Activated CD4-positive, alpha-beta T cell treated with anti-CD3 and anti-CD28 coated beads for 36 hours (primary cell): Measurements from ENCODE around the gene TAB2. TPM values are rescaled to one million over a fixed set of nuclear protein-coding genes. Genes with fewer than 3 reads are reported as not detected.

ENCODE experiments used
- ATAC-seq: fragments of 200-7000 bp; cut with Tn5 transposase; one replicate; pipeline ENCODE4 v1.10.0; 2021; ENCODE audit warnings: mild to moderate bottlenecking, moderate library complexity
- CTCF ChIA-PET: fragments of 350-600 bp; sonication (Branson Sonifier 250); formaldehyde crosslinking; loops from one replicate; lab custom pipeline; 2021; ENCODE audit warnings: antibody characterized with exemption; lab: Charles Lee
- POLR2A ChIA-PET: fragments of 350-600 bp; sonication (Branson Sonifier 250); formaldehyde crosslinking; loops from one replicate; lab custom pipeline; 2021; ENCODE audit warnings: antibody characterized with exemption, inconsistent platforms; lab: Charles Lee
- DNase-seq: peaks from one replicate; pipeline ENCODE4 v3.0.0-alpha.2; 2020
- H3K27ac Mint-ChIP-seq: one replicate; pipeline ENCODE4 v1.8.0; 2021; ENCODE audit warnings: mixed read lengths
- H3K27me3 Mint-ChIP-seq: one replicate; pipeline ENCODE4 v1.8.0; 2021; ENCODE audit warnings: mixed read lengths
- H3K36me3 Mint-ChIP-seq: one replicate; pipeline ENCODE4 v1.8.0; 2021; ENCODE audit warnings: low read depth, mixed read lengths
- H3K4me1 Mint-ChIP-seq: one replicate; pipeline ENCODE4 v1.8.0; 2021; ENCODE audit warnings: mixed read lengths
- H3K4me3 Mint-ChIP-seq: one replicate; pipeline ENCODE4 v1.8.0; 2021; ENCODE audit warnings: mild to moderate bottlenecking, moderate library complexity, mixed read lengths
- H3K9me3 Mint-ChIP-seq: one replicate; pipeline ENCODE4 v1.8.0; 2021; ENCODE audit warnings: low read depth, mixed read lengths
- intact Hi-C, 2 experiments: fragments of 100-400 bp; cut with DNase I in 1 of 2; cut with micrococcal nuclease in 1 of 2; formaldehyde crosslinking; loops; one replicate each; pipeline versions ENCODE4 v1.14.2 to v1.15.1; 2022 to 2024; cut with DNase I, micrococcal nuclease
- total RNA-seq, 2 experiments: library from RNA; stranded (reverse); gene quantifications; one replicate each; pipeline ENCODE4 v1.2.3, GENCODE V29; 2021

Gene TAB2, protein sequence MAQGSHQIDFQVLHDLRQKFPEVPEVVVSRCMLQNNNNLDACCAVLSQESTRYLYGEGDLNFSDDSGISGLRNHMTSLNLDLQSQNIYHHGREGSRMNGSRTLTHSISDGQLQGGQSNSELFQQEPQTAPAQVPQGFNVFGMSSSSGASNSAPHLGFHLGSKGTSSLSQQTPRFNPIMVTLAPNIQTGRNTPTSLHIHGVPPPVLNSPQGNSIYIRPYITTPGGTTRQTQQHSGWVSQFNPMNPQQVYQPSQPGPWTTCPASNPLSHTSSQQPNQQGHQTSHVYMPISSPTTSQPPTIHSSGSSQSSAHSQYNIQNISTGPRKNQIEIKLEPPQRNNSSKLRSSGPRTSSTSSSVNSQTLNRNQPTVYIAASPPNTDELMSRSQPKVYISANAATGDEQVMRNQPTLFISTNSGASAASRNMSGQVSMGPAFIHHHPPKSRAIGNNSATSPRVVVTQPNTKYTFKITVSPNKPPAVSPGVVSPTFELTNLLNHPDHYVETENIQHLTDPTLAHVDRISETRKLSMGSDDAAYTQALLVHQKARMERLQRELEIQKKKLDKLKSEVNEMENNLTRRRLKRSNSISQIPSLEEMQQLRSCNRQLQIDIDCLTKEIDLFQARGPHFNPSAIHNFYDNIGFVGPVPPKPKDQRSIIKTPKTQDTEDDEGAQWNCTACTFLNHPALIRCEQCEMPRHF
- total RNA-seq: 10 to 100 TPM; 65.8 to 94.1 TPM

DNA sequence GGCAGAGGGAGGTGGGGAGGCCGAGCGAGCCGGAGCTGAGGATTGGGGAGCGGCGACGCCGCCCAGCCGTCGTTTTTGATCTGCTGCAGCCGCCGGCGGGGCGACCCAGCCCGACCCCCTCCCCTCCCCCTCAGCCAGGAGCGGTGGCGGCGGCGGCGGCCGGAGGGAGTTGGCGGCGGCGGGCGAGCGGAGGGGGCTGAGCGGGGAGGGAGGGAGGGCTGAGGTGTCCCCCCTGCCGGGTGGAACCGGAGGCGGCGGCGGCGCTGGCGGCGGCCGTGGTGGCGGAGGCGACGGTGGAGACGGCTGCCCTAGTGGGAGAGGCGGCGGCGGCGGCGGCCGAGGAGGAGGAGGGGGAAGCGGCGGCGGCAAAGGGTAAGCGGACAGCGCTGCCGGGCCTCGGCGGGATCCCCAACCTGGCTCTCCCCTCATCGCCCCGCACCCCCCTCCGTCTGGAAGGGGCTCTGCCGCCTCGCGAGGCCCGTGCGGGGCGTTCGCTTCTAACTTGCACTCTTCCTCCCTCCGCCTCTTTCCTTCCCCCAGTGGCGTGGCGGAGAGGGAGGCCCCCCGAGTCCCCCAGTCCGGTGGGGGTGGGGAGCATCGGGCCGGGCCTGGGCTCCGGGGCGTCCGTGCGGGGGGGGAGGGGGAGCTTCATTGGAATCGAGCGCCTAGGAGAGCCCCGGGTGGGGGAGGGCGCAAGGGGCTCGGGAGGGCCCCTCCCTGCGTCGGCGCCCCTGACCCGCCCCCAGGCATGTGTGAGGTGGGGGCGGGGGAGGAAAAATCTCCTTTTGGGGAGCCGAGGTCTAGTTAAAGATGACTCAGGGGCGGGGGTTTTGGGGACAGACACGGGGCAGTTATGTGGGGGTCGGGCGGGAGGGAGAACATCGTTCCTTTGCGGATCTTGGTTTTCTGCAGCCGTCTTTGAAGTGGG, at the start of gene TAB2:
Gene TAB2 (plus strand): TSS at position 69 of the 928 bp plus-strand sequence. CDS start 52,286 bp downstream, outside the sequence.
- intact Hi-C loops: loop anchor here (1.0 to 5.0 kb wide), 15 partner anchors 46 to 1279 kb away; partner anchors contain the start of genes PLEKHG1 (in 1 of the 2) and ZC3H12D (in 1 of the 2)
- ATAC-seq: peak; percentile 52
- DNase-seq: peak; percentile 90
- Mint-ChIP-seq H3K36me3 (peaks cover 23% of the 10 kb centered on the region), H3K27ac (peak within 1 kb of the TSS; percentile 96), H3K4me3 (peak within 1 kb of the TSS; percentile 88), H3K4me1 (peaks cover 32% of the 10 kb centered on the region), H3K9me3 (no peaks in the 10 kb centered on the region), H3K27me3 (no peaks in the 10 kb centered on the region)
- CTCF ChIA-PET: interaction anchor here (0.9 to 1.6 kb wide), 3 partner anchors 114 to 241 kb away, joined by 3 read pairs; no protein-coding TSS in a partner anchor
- POLR2A ChIA-PET: interaction anchor here (0.6 to 2.0 kb wide), 6 partner anchors 83 to 285 kb away, joined by 3 to 10 read pairs (median 4); no protein-coding TSS in a partner anchor

GRCh38 chr6:149268146-149268545, 49.4 kb upstream of the TAB2 start:
- Mint-ChIP-seq H3K4me3 (no peak overlapping the region), H3K27ac (no peak overlapping the region), H3K27me3 (no peaks in the 10 kb centered on the region), H3K36me3 (no peaks in the 10 kb centered on the region), H3K9me3 (no peaks in the 10 kb centered on the region), H3K4me1 (peaks cover 48% of the 10 kb centered on the region)
- POLR2A ChIA-PET: no interaction called here
- CTCF ChIA-PET: interaction anchor here (0.6 to 1.1 kb wide), 4 partner anchors 11 to 349 kb away, joined by 3 read pairs; no protein-coding TSS in a partner anchor
- intact Hi-C loops: no loop called here
- DNase-seq (no peak), ATAC-seq (no peak)

- intact Hi-C loops: no loop called here
- Mint-ChIP-seq H3K36me3 (no peaks in the 10 kb centered on the region), H3K4me3 (no peak overlapping the region), H3K27me3 (no peaks in the 10 kb centered on the region), H3K4me1 (peaks cover 54% of the 10 kb centered on the region), H3K27ac (no peak overlapping the region), H3K9me3 (no peaks in the 10 kb centered on the region)
- DNase-seq (no peak), ATAC-seq (no peak)
- POLR2A ChIA-PET: no interaction called here
- CTCF ChIA-PET: interaction anchor here (0.7 kb wide), 1 partner anchor 12 kb away, joined by 3 read pairs; no protein-coding TSS in a partner anchor
Observed at GRCh38 chr6:149268768-149269167, 48.7 kb upstream of the TAB2 start.

DNA sequence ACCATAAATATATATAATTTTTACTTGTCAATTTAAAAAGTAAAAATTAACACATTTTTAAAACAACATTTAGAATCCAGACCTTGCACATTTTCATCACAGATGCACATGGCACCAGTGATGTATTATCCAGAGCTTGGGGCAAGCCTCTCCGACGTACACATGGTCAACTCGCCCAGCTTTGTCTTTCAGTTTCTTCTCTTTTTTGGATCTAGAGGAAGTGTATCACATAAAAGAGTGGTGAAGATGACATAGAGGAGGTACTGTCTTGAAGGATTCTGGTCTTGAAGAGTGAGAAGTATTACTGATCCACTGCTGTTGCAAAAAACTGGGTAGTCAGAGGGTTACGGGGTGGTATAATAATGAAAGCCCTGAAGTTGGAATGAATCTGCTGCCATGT, 46.9 kb upstream of the TAB2 start:
- POLR2A ChIA-PET: interaction anchor here (1.2 kb wide), 1 partner anchor 46 kb away, joined by 6 read pairs; no protein-coding TSS in a partner anchor
- H3K9me3 Mint-ChIP-seq: no peaks in the 10 kb centered on the region
- ATAC-seq (no peak), DNase-seq (no peak)
- H3K4me3 Mint-ChIP-seq: no peak overlapping the region
- H3K4me1 Mint-ChIP-seq: peaks cover 42% of the 10 kb centered on the region
- H3K36me3 Mint-ChIP-seq: no peaks in the 10 kb centered on the region
- intact Hi-C loops: loop anchor here (1.0 to 5.0 kb wide), 4 partner anchors 36 to 58 kb away; partner anchors contain the start of gene TAB2 (in 1 of the 2)
- CTCF ChIA-PET: interaction anchor here (0.9 to 1.8 kb wide), 2 partner anchors 9 to 68 kb away, joined by 3 to 6 read pairs; no protein-coding TSS in a partner anchor
- H3K27ac Mint-ChIP-seq: no peak overlapping the region
- no peaks in the 10 kb centered on the region for H3K27me3 Mint-ChIP-seq

GRCh38 chr6:149271348-149272340, 45.9 kb upstream of the TAB2 start:
- H3K9me3 Mint-ChIP-seq: no peaks in the 10 kb centered on the region
- peak overlapping the region; percentile 26 for H3K4me3 Mint-ChIP-seq
- ATAC-seq (peak; percentile 83), DNase-seq (peak; percentile 80)
- CTCF ChIA-PET: interaction anchor here (0.6 to 1.8 kb wide), 7 partner anchors 8 to 299 kb away, joined by 3 to 6 read pairs (median 3); no protein-coding TSS in a partner anchor
- POLR2A ChIA-PET: interaction anchor here (1.0 to 1.2 kb wide), 2 partner anchors 45 to 194 kb away, joined by 3 to 6 read pairs; no protein-coding TSS in a partner anchor
- H3K4me1 Mint-ChIP-seq: peaks cover 35% of the 10 kb centered on the region
- H3K27me3 Mint-ChIP-seq: no peaks in the 10 kb centered on the region
- H3K27ac Mint-ChIP-seq: peak overlapping the region; percentile 89
- intact Hi-C loops: loop anchor here (1.0 to 5.0 kb wide), 4 partner anchors 37 to 59 kb away; partner anchors contain the start of gene TAB2 (in 1 of the 2)
- no peaks in the 10 kb centered on the region for H3K36me3 Mint-ChIP-seq

DNA sequence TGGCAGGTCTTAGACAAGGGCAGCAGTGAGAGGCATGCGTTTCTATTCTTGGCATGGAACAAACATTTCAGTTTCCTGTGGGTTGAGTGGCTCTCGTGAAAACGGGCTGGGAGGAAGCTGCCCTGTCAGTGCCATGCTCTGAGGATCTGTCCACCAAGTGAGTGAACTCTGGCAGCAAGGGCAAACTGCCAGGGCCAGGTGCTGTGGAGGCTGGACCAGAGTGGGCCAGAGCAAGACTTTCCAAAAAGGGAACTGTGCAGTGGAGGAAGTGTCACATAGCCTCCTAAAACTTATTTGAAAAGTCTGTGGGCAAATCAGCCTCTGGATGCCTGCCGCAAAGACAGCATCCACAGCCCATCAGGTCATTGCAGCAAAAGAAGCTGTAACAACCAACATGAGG, 44.2 kb upstream of the TAB2 start:
- CTCF ChIA-PET: interaction anchor here (1.9 to 2.0 kb wide), 2 partner anchors 11 to 84 kb away, joined by 4 to 5 read pairs; no protein-coding TSS in a partner anchor
- no peaks in the 10 kb centered on the region for H3K36me3 Mint-ChIP-seq
- POLR2A ChIA-PET: no interaction called here
- H3K27ac Mint-ChIP-seq: peak overlapping the region; percentile 56
- peaks cover 38% of the 10 kb centered on the region for H3K4me1 Mint-ChIP-seq
- H3K27me3 Mint-ChIP-seq: no peaks in the 10 kb centered on the region
- DNase-seq (no peak), ATAC-seq (no peak)
- intact Hi-C loops: loop anchor here in 1 of 2 experiments (5.0 kb wide), 1 partner anchor 44 kb away; the partner anchor contains the start of gene TAB2
- no peaks in the 10 kb centered on the region for H3K9me3 Mint-ChIP-seq
- no peak overlapping the region for H3K4me3 Mint-ChIP-seq

- Mint-ChIP-seq H3K27me3 (no peaks in the 10 kb centered on the region), H3K4me1 (peaks cover 45% of the 10 kb centered on the region), H3K27ac (no peak overlapping the region), H3K36me3 (no peaks in the 10 kb centered on the region), H3K9me3 (no peaks in the 10 kb centered on the region), H3K4me3 (no peak overlapping the region)
- intact Hi-C loops: loop anchor here in 1 of 2 experiments (5.0 kb wide), 1 partner anchor 133 kb away; no protein-coding TSS in a partner anchor
- CTCF ChIA-PET: interaction anchor here (0.5 to 1.4 kb wide), 3 partner anchors 11 to 185 kb away, joined by 3 read pairs; no protein-coding TSS in a partner anchor
- no peak for DNase-seq
- no peak for ATAC-seq
- POLR2A ChIA-PET: no interaction called here
Observed at GRCh38 chr6:149275621-149276020, 41.9 kb upstream of the TAB2 start.

DNA sequence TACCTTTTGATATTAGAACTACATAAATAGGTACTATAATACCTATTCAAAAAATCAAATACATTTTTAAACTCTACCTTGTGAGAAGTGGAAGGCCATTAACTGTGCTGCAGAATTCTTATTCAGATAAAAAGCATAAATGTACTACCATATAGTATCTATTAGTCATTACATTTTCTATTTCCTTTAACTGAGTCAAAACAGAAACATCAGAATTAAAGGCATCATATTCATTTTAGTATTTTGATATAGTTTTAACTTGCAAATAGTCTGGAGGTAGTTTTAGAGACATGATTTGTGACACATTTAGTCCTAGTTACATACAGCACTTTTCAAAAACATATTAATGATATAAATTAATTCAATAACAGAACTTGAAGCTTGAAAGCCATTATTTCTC, 39.9 kb upstream of the TAB2 start:
- Mint-ChIP-seq H3K9me3 (no peaks in the 10 kb centered on the region), H3K27ac (no peak overlapping the region), H3K4me1 (peaks cover 26% of the 10 kb centered on the region), H3K4me3 (no peak overlapping the region), H3K27me3 (no peaks in the 10 kb centered on the region), H3K36me3 (no peaks in the 10 kb centered on the region)
- DNase-seq (no peak), ATAC-seq (peak; percentile 55)
- ChIA-PET CTCF (interaction anchor here (1.0 to 1.3 kb wide), 2 partner anchors 24 to 89 kb away, joined by 3 read pairs; no protein-coding TSS in a partner anchor), POLR2A (no interaction called here)
- intact Hi-C loops: loop anchor here in 1 of 2 experiments (5.0 kb wide), 1 partner anchor 135 kb away; no protein-coding TSS in a partner anchor

DNA sequence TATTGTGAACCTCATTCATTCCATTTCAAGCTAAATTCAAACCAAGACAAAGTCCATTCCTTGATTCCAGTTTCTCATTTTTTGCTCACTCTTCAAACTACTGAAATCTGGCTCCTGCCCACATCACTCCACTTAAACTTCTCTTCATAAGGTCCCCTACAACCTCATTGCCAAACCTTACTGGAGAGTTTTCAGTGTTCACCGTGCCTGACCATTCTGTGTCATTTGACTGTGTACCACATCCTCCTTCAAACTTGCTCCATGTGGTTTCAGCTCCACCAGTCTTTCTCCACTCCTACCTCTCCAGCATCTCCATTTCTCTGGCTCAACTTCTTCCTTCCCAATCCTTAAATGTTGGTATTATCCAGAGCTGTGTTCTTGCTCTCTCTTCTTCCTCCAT, 38.5 kb upstream of the TAB2 start:
- H3K36me3 Mint-ChIP-seq: no peaks in the 10 kb centered on the region
- intact Hi-C loops: loop anchor here in 1 of 2 experiments (5.0 kb wide), 1 partner anchor 137 kb away; no protein-coding TSS in a partner anchor
- POLR2A ChIA-PET: no interaction called here
- ATAC-seq (no peak), DNase-seq (no peak)
- no peaks in the 10 kb centered on the region for H3K27me3 Mint-ChIP-seq
- H3K4me3 Mint-ChIP-seq: no peak overlapping the region
- H3K9me3 Mint-ChIP-seq: no peaks in the 10 kb centered on the region
- CTCF ChIA-PET: interaction anchor here (1.2 to 1.4 kb wide), 2 partner anchors 27 to 48 kb away, joined by 4 read pairs; no protein-coding TSS in a partner anchor
- peaks cover 15% of the 10 kb centered on the region for H3K4me1 Mint-ChIP-seq
- H3K27ac Mint-ChIP-seq: no peak overlapping the region
